Neutrophil (primary cell): ENCODE data around the gene CAVIN3.

Experiments used
- H3K27ac ChIP-seq: fragments of 200-600 bp; sonication (generic); 2 replicates; pipeline ENCODE4 v1.5.1; 2016; ENCODE audit warnings: mild to moderate bottlenecking, moderate library complexity
- H3K27me3 ChIP-seq: fragments of 200-600 bp; sonication (generic); 2 replicates; pipeline ENCODE4 v1.6.0; 2016; ENCODE audit warnings: mild to moderate bottlenecking
- H3K36me3 ChIP-seq: fragments of 200-600 bp; sonication (generic); 2 replicates; pipeline ENCODE4 v1.5.1; 2017
- H3K4me1 ChIP-seq, 2 experiments: fragments of 200-600 bp in 1 of 2; sonication (generic) in 1 of 2; 1 replicate in 1 of 2; 2 replicates in 1 of 2; pipeline versions ENCODE4 v1.5.1 to v1.6.1; 2013 to 2016; ENCODE audit warnings: low read depth in 1 of 2, low read length in 1 of 2, mild to moderate bottlenecking in 1 of 2, moderate library complexity in 1 of 2; ENCODE audit not compliant: control insufficient read depth in 1 of 2, insufficient read depth in 1 of 2
- H3K4me3 ChIP-seq, 2 experiments: fragments of 200-600 bp in 1 of 2; sonication (generic) in 1 of 2; 1 replicate in 1 of 2; 2 replicates in 1 of 2; pipeline ENCODE4 v1.5.1; 2013 to 2016; ENCODE audit warnings: low read depth in 1 of 2, low read length in 1 of 2, mild to moderate bottlenecking in 1 of 2, moderate library complexity in 1 of 2
- H3K9me3 ChIP-seq: fragments of 200-600 bp; sonication (generic); 2 replicates; pipeline ENCODE4 v1.5.1; 2016
- CTCF ChIP-seq: fragments of 200-600 bp; sonication (generic); IDR thresholded peaks from 2 replicates; pipeline ENCODE4 v1.5.1; 2016; ENCODE audit warnings: antibody characterized with exemption

CAVIN3 gene

GRCh38 chr11:6303661-6304060 lies 16.6 kb downstream of the CAVIN3 start:
- TF ChIP-seq CTCF: no peak
- Histone ChIP-seq H3K27me3 (peaks cover 44% of the 10 kb centered on the region), H3K9me3 (no peaks in the 10 kb centered on the region), H3K4me3 (no peak overlapping the region), H3K36me3 (no peaks in the 10 kb centered on the region), H3K27ac (no peak overlapping the region), H3K4me1 (no peaks in the 10 kb centered on the region)

- TF ChIP-seq CTCF: no peak
- Histone ChIP-seq H3K4me1 (no peaks in the 10 kb centered on the region), H3K27me3 (peaks cover 18% of the 10 kb centered on the region), H3K27ac (no peak overlapping the region), H3K9me3 (no peaks in the 10 kb centered on the region), H3K36me3 (no peaks in the 10 kb centered on the region), H3K4me3 (no peak overlapping the region)
These were observed 19.2 kb downstream of the CAVIN3 start for GRCh38 chr11:6301096-6301495.

GRCh38 chr11:6300325-6300724 lies 20.0 kb downstream of the CAVIN3 start:
- no peak overlapping the region for H3K4me3 ChIP-seq
- no peak overlapping the region for H3K27ac ChIP-seq
- peaks cover 13% of the 10 kb centered on the region for H3K27me3 ChIP-seq
- no peaks in the 10 kb centered on the region for H3K36me3 ChIP-seq
- no peak for TF ChIP-seq CTCF
- H3K4me1 ChIP-seq: no peaks in the 10 kb centered on the region
- H3K9me3 ChIP-seq: no peaks in the 10 kb centered on the region

GRCh38 chr11:6298605-6299004 lies 21.7 kb downstream of the CAVIN3 start:
- no peak for TF ChIP-seq CTCF
- H3K27ac ChIP-seq: no peak overlapping the region
- H3K4me3 ChIP-seq: no peak overlapping the region

GRCh38 chr11:6297831-6298230 lies 22.5 kb downstream of the CAVIN3 start:
- no peaks in the 10 kb centered on the region for H3K36me3 ChIP-seq
- no peak overlapping the region for H3K4me3 ChIP-seq
- H3K4me1 ChIP-seq: no peaks in the 10 kb centered on the region
- no peaks in the 10 kb centered on the region for H3K9me3 ChIP-seq
- no peaks in the 10 kb centered on the region for H3K27me3 ChIP-seq
- H3K27ac ChIP-seq: no peak overlapping the region
- no peak for TF ChIP-seq CTCF

More at GRCh38 chr11:6298605-6299004, 21.7 kb downstream of the CAVIN3 start:
- Histone ChIP-seq H3K4me1 (no peaks in the 10 kb centered on the region), H3K27me3 (no peaks in the 10 kb centered on the region), H3K36me3 (no peaks in the 10 kb centered on the region), H3K9me3 (no peaks in the 10 kb centered on the region)

- no peaks in the 10 kb centered on the region for H3K9me3 ChIP-seq
- no peak overlapping the region for H3K4me3 ChIP-seq
- no peaks in the 10 kb centered on the region for H3K36me3 ChIP-seq
- H3K4me1 ChIP-seq: no peaks in the 10 kb centered on the region
- H3K27ac ChIP-seq: no peak overlapping the region
- peaks cover 90% of the 10 kb centered on the region for H3K27me3 ChIP-seq
- TF ChIP-seq CTCF: no peak
These were observed 35.3 kb downstream of the CAVIN3 start for GRCh38 chr11:6285019-6285418.
